ENCODE data around the gene USH2A.
"Not testable (repeated sequence)": the region's sequence is repeated elsewhere in the genome, so short reads cannot be mapped to it uniquely, and the experiment has no call there.

The USH2A gene

DNA sequence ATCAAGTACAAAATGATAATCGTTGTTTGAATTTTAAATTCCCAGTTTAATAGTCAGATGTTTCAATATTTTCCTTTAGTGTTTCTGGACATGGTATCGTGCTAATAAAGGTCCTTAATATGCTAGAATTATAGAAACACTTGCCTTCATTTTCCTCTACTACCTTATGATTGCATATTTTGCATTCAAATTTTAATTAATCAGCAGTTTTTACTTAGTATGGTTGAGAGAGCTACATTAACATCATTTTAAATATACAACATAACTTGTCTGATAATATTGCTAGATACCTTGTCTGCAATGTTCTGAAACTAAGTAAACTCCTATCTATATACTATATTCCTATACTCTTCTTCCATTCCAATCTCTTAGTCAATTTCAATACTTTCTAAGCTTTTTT lies 66.3 kb downstream of the USH2A start:
- no peak for DNase-seq (ENCODE audit: extremely low read depth, insufficient read length)
- TF ChIP-seq CTCF (IDR thresholded peaks at IDR 0.05; ENCODE audit: insufficient read depth, low read length, poor library complexity, severe bottlenecking): no peak
- H3K36me3 ChIP-seq (ENCODE audit: control insufficient read depth, insufficient read depth, low read length): no peaks in the 10 kb centered on the region

DNA sequence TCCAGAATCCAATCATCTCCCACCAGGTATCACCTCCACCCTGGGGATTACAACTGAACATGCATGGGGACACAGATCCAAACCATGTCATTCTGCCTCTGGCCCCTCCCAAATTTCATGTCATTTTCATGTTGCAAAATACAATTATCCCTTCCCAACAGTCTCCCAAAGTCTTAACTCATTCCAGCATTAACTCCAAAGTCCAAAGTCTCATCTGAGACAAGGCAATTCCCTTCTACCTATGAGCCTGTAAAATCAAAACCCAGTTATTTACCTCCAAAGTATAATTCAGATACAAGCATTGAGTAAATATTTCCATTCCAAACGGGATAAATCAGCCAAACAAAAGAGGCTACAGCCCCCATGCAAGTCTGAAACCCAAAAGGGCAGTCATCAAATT lies 73.1 kb downstream of the USH2A start:
- DNase-seq (ENCODE audit: extremely low read depth, insufficient read length): no peak
- no peaks in the 10 kb centered on the region for H3K36me3 ChIP-seq (ENCODE audit: control insufficient read depth, insufficient read depth, low read length)
- H3K27me3 ChIP-seq (replicated peaks; ENCODE audit: control insufficient read depth, insufficient read depth, low read length): no peaks in the 10 kb centered on the region
- TF ChIP-seq CTCF (IDR thresholded peaks at IDR 0.05; ENCODE audit: insufficient read depth, low read length, poor library complexity, severe bottlenecking): no peak
- H3K4me3 ChIP-seq (replicated peaks; ENCODE audit: low read depth, low read length): no peak overlapping the region

More for the DNA sequence above, 66.3 kb downstream of the USH2A start:
- H3K4me3 ChIP-seq (replicated peaks; ENCODE audit: low read depth, low read length): no peak overlapping the region
- H3K27me3 ChIP-seq (replicated peaks; ENCODE audit: control insufficient read depth, insufficient read depth, low read length): no peaks in the 10 kb centered on the region

- Histone ChIP-seq H3K27me3 (replicated peaks; ENCODE audit: control insufficient read depth, insufficient read depth, low read length) (no peaks in the 10 kb centered on the region), H3K36me3 (ENCODE audit: control insufficient read depth, insufficient read depth, low read length) (no peaks in the 10 kb centered on the region), H3K4me3 (replicated peaks; ENCODE audit: low read depth, low read length) (no peak overlapping the region)
- no peak for DNase-seq (ENCODE audit: extremely low read depth, insufficient read length)
- no peak for TF ChIP-seq CTCF (IDR thresholded peaks at IDR 0.05; ENCODE audit: insufficient read depth, low read length, poor library complexity, severe bottlenecking)
Observed at GRCh38 chr1:216346526-216346925, 76.7 kb downstream of the USH2A start.

GRCh38 chr1:216340542-216340941 lies 82.7 kb downstream of the USH2A start:
- H3K27me3 ChIP-seq (replicated peaks; ENCODE audit: control insufficient read depth, insufficient read depth, low read length); H3K36me3 ChIP-seq (ENCODE audit: control insufficient read depth, insufficient read depth, low read length); H3K4me3 ChIP-seq (replicated peaks; ENCODE audit: low read depth, low read length); DNase-seq (ENCODE audit: extremely low read depth, insufficient read length): not testable (repeated sequence)

GRCh38 chr1:216332462-216332861 lies 90.8 kb downstream of the USH2A start:
- no peak for DNase-seq (ENCODE audit: extremely low read depth, insufficient read length)
- no peak overlapping the region for H3K4me3 ChIP-seq (replicated peaks; ENCODE audit: low read depth, low read length)
- no peak for TF ChIP-seq CTCF (IDR thresholded peaks at IDR 0.05; ENCODE audit: insufficient read depth, low read length, poor library complexity, severe bottlenecking)
- H3K27me3 ChIP-seq (replicated peaks; ENCODE audit: control insufficient read depth, insufficient read depth, low read length): no peaks in the 10 kb centered on the region
- H3K36me3 ChIP-seq (ENCODE audit: control insufficient read depth, insufficient read depth, low read length): no peaks in the 10 kb centered on the region

- no peak overlapping the region for H3K4me3 ChIP-seq (replicated peaks; ENCODE audit: low read depth, low read length)
- no peak for TF ChIP-seq CTCF (IDR thresholded peaks at IDR 0.05; ENCODE audit: insufficient read depth, low read length, poor library complexity, severe bottlenecking)
- no peaks in the 10 kb centered on the region for H3K36me3 ChIP-seq (ENCODE audit: control insufficient read depth, insufficient read depth, low read length)
- no peak for DNase-seq (ENCODE audit: extremely low read depth, insufficient read length)
- H3K27me3 ChIP-seq (replicated peaks; ENCODE audit: control insufficient read depth, insufficient read depth, low read length): no peaks in the 10 kb centered on the region
Observed at GRCh38 chr1:216332003-216332402, 91.2 kb downstream of the USH2A start.
